Caco-2 (cell line): ENCODE results near the gene AWAT2. TPM values are rescaled to one million over a fixed set of nuclear protein-coding genes. Genes with fewer than 3 reads are reported as not detected.

Experiments used
- BruUV-seq: library from RNA; stranded (reverse); fragments of 400-500 nt; replicated peaks from 2 replicates; lab custom pipeline; 2021; lab: Mats Ljungman, UMichigan
- CTCF ChIA-PET: fragments of 300-600 bp; sonication (Branson Sonifier 250); formaldehyde crosslinking; loops from one replicate; lab custom pipeline; 2022; ENCODE audit warnings: antibody characterized with exemption; lab: Charles Lee
- POLR2A ChIA-PET: fragments of 300-600 bp; sonication (Branson Sonifier 250); formaldehyde crosslinking; loops from one replicate; lab custom pipeline; 2022; ENCODE audit warnings: antibody characterized with exemption; lab: Charles Lee
- DNase-seq, 2 experiments: peaks; one replicate each; pipeline versions ENCODE4 v3.0.0 to v3.0.0-alpha.2; 2020 to 2022
- H3K27me3 ChIP-seq: replicated peaks from 2 replicates; pipeline ENCODE4 v1.6.0; 2011; ENCODE audit warnings: low read length; ENCODE audit not compliant: control insufficient read depth, insufficient read depth
- H3K36me3 ChIP-seq: 2 replicates; pipeline ENCODE4 v1.5.1; 2011; ENCODE audit warnings: low read length; ENCODE audit not compliant: control insufficient read depth, insufficient read depth
- H3K4me1 ChIP-seq: fragments of 250-450 bp; sonication (Bioruptor Pico); 2 replicates; pipeline ENCODE4 v1.5.1; 2020; ENCODE audit warnings: mild to moderate bottlenecking
- H3K4me3 ChIP-seq: 2 replicates; pipeline ENCODE4 v1.5.1; 2011; ENCODE audit warnings: low read depth, mild to moderate bottlenecking, control low read depth, low read length
- H3K9me3 ChIP-seq: fragments of 250-450 bp; sonication (Bioruptor Pico); 2 replicates; pipeline ENCODE4 v1.5.1; 2020; ENCODE audit warnings: mild to moderate bottlenecking, moderate library complexity
- H3K27ac Mint-ChIP-seq: one replicate; pipeline ENCODE4 v1.8.0; 2022; ENCODE audit warnings: mixed read lengths; ENCODE audit not compliant: unreplicated experiment
- H3K27me3 Mint-ChIP-seq: one replicate; pipeline ENCODE4 v1.8.0; 2022; ENCODE audit warnings: mixed read lengths; ENCODE audit not compliant: insufficient read depth, unreplicated experiment
- H3K36me3 Mint-ChIP-seq: one replicate; pipeline ENCODE4 v1.8.0; 2022; ENCODE audit warnings: mild to moderate bottlenecking, mixed read lengths; ENCODE audit not compliant: insufficient read depth, unreplicated experiment
- H3K4me1 Mint-ChIP-seq: one replicate; pipeline ENCODE4 v1.8.0; 2022; ENCODE audit warnings: low read depth, mixed read lengths; ENCODE audit not compliant: unreplicated experiment
- H3K4me3 Mint-ChIP-seq: one replicate; pipeline ENCODE4 v1.8.0; 2022; ENCODE audit warnings: mild to moderate bottlenecking, moderate library complexity, mixed read lengths; ENCODE audit not compliant: unreplicated experiment
- H3K9me3 Mint-ChIP-seq: one replicate; pipeline ENCODE4 v1.8.0; 2022; ENCODE audit warnings: mixed read lengths; ENCODE audit not compliant: unreplicated experiment
- intact Hi-C: fragments of 100-400 bp; cut with micrococcal nuclease; formaldehyde crosslinking; loops from one replicate; pipeline ENCODE4 v1.10.0; 2022; ENCODE audit not compliant: unreplicated experiment
- total RNA-seq: library from RNA; stranded (reverse); gene quantifications from 2 replicates; pipeline ENCODE4 v1.2.3, GENCODE V29; 2022
- TF ChIP-seq, protein P1 (sequence below), 2 experiments: fragments of 200-600 bp in 1 of 2; IDR thresholded peaks; 1 replicate in 1 of 2; 2 replicates in 1 of 2; pipeline versions ENCODE4 v1.5.1 to v1.8.0; 2011 to 2022; ENCODE audit warnings: antibody characterized with exemption in 1 of 2, control low read depth in 1 of 2, inconsistent platforms in 1 of 2, low read depth in 1 of 2, low read length in 1 of 2, mild to moderate bottlenecking in 1 of 2, moderate library complexity in 1 of 2; ENCODE audit not compliant: insufficient read depth in 1 of 2, severe bottlenecking in 1 of 2, unreplicated experiment in 1 of 2

AWAT2 gene
- total RNA-seq, 1 experiment from 2014 or later: not detected

DNA sequence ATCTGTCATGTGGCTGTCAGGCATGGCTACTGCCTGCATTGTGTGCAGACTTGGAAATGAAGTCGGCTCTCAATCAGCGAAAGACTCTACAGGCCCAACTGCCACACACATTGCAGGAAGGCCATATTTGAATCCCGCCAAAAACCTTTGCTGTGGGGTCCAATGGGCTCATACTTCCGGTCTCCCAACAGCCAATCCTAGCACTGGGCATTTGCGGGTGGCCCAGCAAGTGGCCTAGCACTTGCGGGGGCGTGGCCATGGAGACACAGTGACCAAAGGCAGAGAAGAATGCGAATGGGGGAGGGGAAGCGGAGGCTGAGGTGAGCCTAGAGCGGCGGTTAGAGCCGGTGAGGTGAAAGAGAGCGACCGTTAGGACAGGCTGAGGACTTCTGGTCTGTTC, 12.3 kb upstream of the AWAT2 start, which contains the start of gene OTUD6A:
Gene OTUD6A (plus strand): TSS at position 382 of the 400 bp plus-strand sequence. CDS start 68 bp downstream, outside the sequence.
- Mint-ChIP-seq H3K9me3 (no peaks in the 10 kb centered on the region), H3K27me3 (peaks cover 3% of the 10 kb centered on the region), H3K27ac (no peak within 1 kb of the TSS), H3K4me3 (no peak within 1 kb of the TSS), H3K4me1 (no peaks in the 10 kb centered on the region), H3K36me3 (no peaks in the 10 kb centered on the region)
- Histone ChIP-seq H3K9me3 (no peaks in the 10 kb centered on the region), H3K4me3 (no peak within 1 kb of the TSS), H3K36me3 (no peaks in the 10 kb centered on the region), H3K4me1 (no peaks in the 10 kb centered on the region), H3K27me3 (no peaks in the 10 kb centered on the region)
- DNase-seq: no peak
- BruUV-seq: no TSS peak
- ChIA-PET CTCF (no interaction called here), POLR2A (no interaction called here)
- intact Hi-C loops: no loop called here
- TF ChIP-seq, protein P1, sequence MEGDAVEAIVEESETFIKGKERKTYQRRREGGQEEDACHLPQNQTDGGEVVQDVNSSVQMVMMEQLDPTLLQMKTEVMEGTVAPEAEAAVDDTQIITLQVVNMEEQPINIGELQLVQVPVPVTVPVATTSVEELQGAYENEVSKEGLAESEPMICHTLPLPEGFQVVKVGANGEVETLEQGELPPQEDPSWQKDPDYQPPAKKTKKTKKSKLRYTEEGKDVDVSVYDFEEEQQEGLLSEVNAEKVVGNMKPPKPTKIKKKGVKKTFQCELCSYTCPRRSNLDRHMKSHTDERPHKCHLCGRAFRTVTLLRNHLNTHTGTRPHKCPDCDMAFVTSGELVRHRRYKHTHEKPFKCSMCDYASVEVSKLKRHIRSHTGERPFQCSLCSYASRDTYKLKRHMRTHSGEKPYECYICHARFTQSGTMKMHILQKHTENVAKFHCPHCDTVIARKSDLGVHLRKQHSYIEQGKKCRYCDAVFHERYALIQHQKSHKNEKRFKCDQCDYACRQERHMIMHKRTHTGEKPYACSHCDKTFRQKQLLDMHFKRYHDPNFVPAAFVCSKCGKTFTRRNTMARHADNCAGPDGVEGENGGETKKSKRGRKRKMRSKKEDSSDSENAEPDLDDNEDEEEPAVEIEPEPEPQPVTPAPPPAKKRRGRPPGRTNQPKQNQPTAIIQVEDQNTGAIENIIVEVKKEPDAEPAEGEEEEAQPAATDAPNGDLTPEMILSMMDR (IDR thresholded peaks at IDR 0.05; ENCODE audit: insufficient read depth in 1 of 2, low read depth in 1 of 2, low read length in 1 of 2, severe bottlenecking in 1 of 2, unreplicated experiment in 1 of 2): no peak

DNA sequence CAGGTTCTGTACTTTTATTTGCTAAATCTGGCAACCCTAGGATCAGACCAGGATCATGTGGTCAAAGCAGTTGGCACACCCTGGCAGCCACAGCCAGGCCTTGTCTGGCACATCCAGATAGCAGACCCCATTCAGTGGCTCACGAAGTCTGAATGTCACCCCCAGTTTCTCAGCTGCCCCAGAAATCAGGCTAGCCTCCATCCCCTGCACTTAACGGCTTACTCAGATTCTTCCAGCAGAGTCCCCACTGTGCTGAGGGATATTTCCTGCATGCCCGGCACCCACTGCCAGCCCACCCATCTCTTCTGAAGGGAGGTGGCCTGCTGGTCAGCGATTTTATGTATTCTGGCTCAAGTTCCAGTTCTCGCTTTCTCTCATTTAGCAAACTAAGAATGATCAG, 4.7 kb upstream of the AWAT2 start:
- H3K4me3 ChIP-seq: no peak overlapping the region
- no peaks in the 10 kb centered on the region for H3K27me3 ChIP-seq
- H3K27me3 Mint-ChIP-seq: peaks cover 3% of the 10 kb centered on the region
- POLR2A ChIA-PET: no interaction called here
- no peak overlapping the region for H3K27ac Mint-ChIP-seq
- no peaks in the 10 kb centered on the region for H3K36me3 Mint-ChIP-seq
- CTCF ChIA-PET: no interaction called here
- H3K4me1 Mint-ChIP-seq: no peaks in the 10 kb centered on the region
- TF ChIP-seq, protein P1 (IDR thresholded peaks at IDR 0.05; ENCODE audit: insufficient read depth in 1 of 2, low read depth in 1 of 2, low read length in 1 of 2, severe bottlenecking in 1 of 2, unreplicated experiment in 1 of 2): no peak
- H3K4me1 ChIP-seq: no peaks in the 10 kb centered on the region
- DNase-seq: no peak
- intact Hi-C loops: no loop called here
- H3K36me3 ChIP-seq: no peaks in the 10 kb centered on the region
- no peaks in the 10 kb centered on the region for H3K9me3 ChIP-seq
- no peaks in the 10 kb centered on the region for H3K9me3 Mint-ChIP-seq
- no peak overlapping the region for H3K4me3 Mint-ChIP-seq
- BruUV-seq: no TSS peak

DNA sequence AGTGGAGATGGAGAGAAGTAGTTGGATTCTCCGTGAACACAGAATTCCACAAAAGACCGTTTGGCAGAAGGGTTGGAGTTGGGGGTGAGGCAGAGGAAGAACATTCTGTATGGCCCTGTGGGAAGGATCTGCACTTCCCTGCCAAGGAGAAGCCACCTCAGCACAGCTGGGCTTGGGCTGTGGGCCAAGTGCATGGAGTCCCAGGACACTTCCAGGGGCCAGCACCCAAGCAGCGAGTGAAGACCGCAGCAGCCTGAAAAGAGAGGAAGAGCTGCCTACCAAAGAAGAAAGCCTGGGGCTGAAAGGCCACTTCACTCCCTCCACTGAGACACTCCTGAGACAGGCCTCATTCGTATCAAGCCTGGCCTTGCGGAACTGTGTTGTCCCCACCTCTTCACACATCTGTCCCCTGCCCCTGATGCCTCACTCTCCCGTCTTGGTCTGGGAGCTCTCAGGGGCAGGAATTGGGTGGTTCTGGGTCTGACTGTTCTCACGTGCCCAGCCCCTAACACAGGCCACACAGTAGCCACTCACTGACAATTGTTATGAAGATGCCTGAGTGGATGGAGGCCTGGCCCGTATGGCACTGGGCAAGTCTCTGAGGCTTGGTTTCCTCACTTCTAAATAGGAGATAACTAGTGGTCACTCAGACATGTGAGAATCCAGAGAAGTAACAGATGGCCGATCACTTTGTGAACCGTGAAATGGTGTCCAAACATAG, 3.3 kb upstream of the AWAT2 start:
- H3K27me3 ChIP-seq: no peaks in the 10 kb centered on the region
- intact Hi-C loops: no loop called here
- Mint-ChIP-seq H3K27ac (no peak overlapping the region), H3K9me3 (no peaks in the 10 kb centered on the region), H3K27me3 (peaks cover 5% of the 10 kb centered on the region), H3K4me3 (no peak overlapping the region), H3K36me3 (no peaks in the 10 kb centered on the region), H3K4me1 (no peaks in the 10 kb centered on the region)
- no peak for DNase-seq
- no peaks in the 10 kb centered on the region for H3K9me3 ChIP-seq
- BruUV-seq: no TSS peak
- ChIA-PET POLR2A (no interaction called here), CTCF (no interaction called here)
- TF ChIP-seq, protein P1 (IDR thresholded peaks at IDR 0.05; ENCODE audit: insufficient read depth in 1 of 2, low read depth in 1 of 2, low read length in 1 of 2, severe bottlenecking in 1 of 2, unreplicated experiment in 1 of 2): no peak
- H3K36me3 ChIP-seq: no peaks in the 10 kb centered on the region
- no peak overlapping the region for H3K4me3 ChIP-seq
- H3K4me1 ChIP-seq: no peaks in the 10 kb centered on the region
